HG02623 (cell line): Measurements from ENCODE around the gene ZC3H10.

Experiments used
- ATAC-seq: cut with Tn5 transposase; IDR thresholded peaks from one replicate; pipeline ENCODE4 v1.9.1; 2021; ENCODE audit warnings: moderate library complexity; ENCODE audit not compliant: unreplicated experiment

Gene ZC3H10

DNA sequence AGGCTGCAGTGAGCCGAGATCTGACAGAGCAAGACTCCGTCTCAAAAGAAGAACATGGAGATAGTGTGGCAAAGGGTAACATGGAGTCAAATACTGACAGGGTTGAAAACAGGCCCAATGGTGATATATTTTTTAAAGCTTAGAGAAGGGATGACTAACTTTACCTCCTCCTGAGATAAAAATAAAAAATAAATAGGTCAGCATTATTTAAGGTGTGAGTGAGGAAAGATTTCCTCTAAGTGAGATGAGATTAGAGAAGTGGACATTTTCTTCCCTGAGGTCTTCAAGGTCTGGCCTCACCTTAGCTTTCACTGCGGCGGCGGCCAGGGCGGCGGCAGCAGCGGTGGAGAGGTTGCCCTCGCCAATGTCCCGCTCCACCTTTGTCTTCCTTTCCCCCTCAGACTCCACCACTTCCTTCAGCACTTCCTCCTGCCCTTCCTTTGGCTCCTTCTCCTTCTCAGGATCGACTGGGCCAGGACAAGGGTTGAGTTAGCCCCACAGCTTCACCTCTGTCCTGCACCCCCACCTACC is 51.2 kb downstream of the ZC3H10 start:
- no peak for ATAC-seq

DNA sequence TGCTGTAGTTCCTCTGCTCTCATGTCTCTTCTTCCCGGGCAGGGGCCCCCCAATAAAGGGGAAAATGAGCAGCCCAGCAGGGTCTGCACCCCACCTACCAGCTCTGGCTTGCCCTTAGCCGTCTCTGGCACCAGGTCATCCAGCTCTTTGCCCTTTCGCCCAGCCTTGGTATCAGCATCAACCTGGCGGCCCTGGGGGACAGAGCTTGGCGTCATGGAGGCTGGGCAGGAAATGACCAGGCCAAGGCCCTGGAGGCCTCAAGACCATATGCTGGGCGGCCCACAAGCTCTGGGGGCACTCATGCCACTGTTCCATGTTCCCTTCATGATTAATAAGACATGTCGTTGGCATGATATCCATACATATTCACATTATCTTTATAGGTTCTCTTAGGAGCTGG is 54.8 kb downstream of the ZC3H10 start:
- no peak for ATAC-seq
